MM.1S (cell line): ENCODE data around the gene CPN2.

Experiments used
- DNase-seq: peaks from one replicate; pipeline ENCODE4 v3.0.0-alpha.2; 2015
- H2AFZ ChIP-seq: fragments of 300-600 bp; sonication (generic); 2 replicates; pipeline ENCODE4 v1.6.0; 2016; ENCODE audit warnings: antibody characterized with exemption, low read length
- H3F3A ChIP-seq: fragments of 300-600 bp; sonication (generic); 2 replicates; pipeline ENCODE4 v1.6.1; 2016; ENCODE audit warnings: mild to moderate bottlenecking, antibody characterized with exemption, low read length, moderate library complexity, mixed read lengths; ENCODE audit not compliant: insufficient read depth
- H3K27ac ChIP-seq: fragments of 300-600 bp; sonication (generic); 2 replicates; pipeline ENCODE4 v1.5.1; 2016; ENCODE audit warnings: mild to moderate bottlenecking, low read length
- H3K27me3 ChIP-seq: fragments of 300-600 bp; sonication (generic); replicated peaks from 2 replicates; pipeline ENCODE4 v1.6.0; 2016; ENCODE audit warnings: low read length; ENCODE audit not compliant: insufficient read depth
- H3K36me3 ChIP-seq: fragments of 300-600 bp; sonication (generic); replicated peaks from 2 replicates; pipeline ENCODE4 v1.6.1; 2016; ENCODE audit warnings: mild to moderate bottlenecking, low read length, mixed read lengths; ENCODE audit not compliant: insufficient read depth
- H3K4me1 ChIP-seq: fragments of 300-600 bp; sonication (generic); 2 replicates; pipeline ENCODE4 v1.6.1; 2016; ENCODE audit warnings: low read length, mixed read lengths
- H3K4me2 ChIP-seq: fragments of 300-600 bp; sonication (generic); 2 replicates; pipeline ENCODE4 v1.6.0; 2016; ENCODE audit warnings: low read depth, low read length
- H3K4me3 ChIP-seq: fragments of 300-600 bp; sonication (generic); 2 replicates; pipeline ENCODE4 v1.5.1; 2016; ENCODE audit warnings: low read length, mixed read lengths
- H3K79me2 ChIP-seq: fragments of 300-600 bp; sonication (generic); 2 replicates; pipeline ENCODE4 v1.6.1; 2016; ENCODE audit warnings: mixed run types, low read length, mixed read lengths
- H3K9ac ChIP-seq: fragments of 300-600 bp; sonication (generic); 2 replicates; pipeline ENCODE4 v1.6.1; 2016; ENCODE audit warnings: low read length, mixed read lengths
- H3K9me2 ChIP-seq: fragments of 300-600 bp; sonication (generic); replicated peaks from 2 replicates; pipeline ENCODE4 v1.6.1; 2016; ENCODE audit warnings: mild to moderate bottlenecking, low read length, mixed read lengths; ENCODE audit not compliant: insufficient read depth
- H3K9me3 ChIP-seq: fragments of 300-600 bp; sonication (generic); replicated peaks from 2 replicates; pipeline ENCODE4 v1.6.1; 2016; ENCODE audit warnings: mild to moderate bottlenecking, low read length, mixed read lengths; ENCODE audit not compliant: insufficient read depth
- H4K20me1 ChIP-seq: fragments of 300-600 bp; sonication (generic); 2 replicates; pipeline ENCODE4 v1.6.1; 2016; ENCODE audit warnings: mild to moderate bottlenecking, low read length, moderate library complexity, mixed read lengths; ENCODE audit not compliant: insufficient read depth
- CTCF ChIP-seq: fragments of 300-600 bp; sonication (generic); IDR thresholded peaks from 2 replicates; pipeline ENCODE4 v1.5.1; 2016; ENCODE audit warnings: antibody characterized with exemption, low read length, mixed read lengths
- EZH2 ChIP-seq: fragments of 300-600 bp; sonication (generic); optimal IDR thresholded peaks from 2 replicates; pipeline ENCODE3; 2017; ENCODE audit warnings: low read depth, mild to moderate bottlenecking, antibody characterized with exemption, low read length, mixed read lengths
- EZH2phosphoT487 ChIP-seq: fragments of 300-600 bp; sonication (generic); IDR thresholded peaks from 2 replicates; pipeline ENCODE4 v1.6.1; 2018; ENCODE audit warnings: antibody characterized with exemption, low read length

CPN2 gene

DNA sequence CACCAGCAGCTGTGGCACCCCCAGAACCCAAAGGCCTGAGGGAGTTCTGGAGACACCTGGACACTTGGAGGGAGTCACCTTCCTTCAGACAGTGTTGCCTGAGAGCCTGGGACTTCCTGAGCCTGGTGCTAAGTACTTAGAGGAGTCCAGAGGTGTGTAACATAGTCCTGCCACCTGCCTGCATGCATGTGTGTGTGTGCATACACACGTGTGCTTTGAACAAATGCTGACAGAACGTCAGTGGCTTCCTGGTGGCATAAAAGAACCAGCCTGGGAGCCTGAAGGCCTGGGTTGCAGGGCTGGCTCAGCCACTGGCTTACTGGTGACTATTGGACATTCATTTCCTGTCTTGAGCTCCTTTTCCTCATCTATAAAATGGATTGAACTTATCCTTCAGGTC, 3.2 kb upstream of the CPN2 start:
- Histone ChIP-seq H3K9ac (no peak overlapping the region), H3K4me2 (no peak overlapping the region), H3K4me3 (no peak overlapping the region), H3K4me1 (no peaks in the 10 kb centered on the region), H4K20me1 (no peaks in the 10 kb centered on the region), H3K9me2 (no peaks in the 10 kb centered on the region), H3K27ac (no peak overlapping the region), H3K9me3 (no peaks in the 10 kb centered on the region), H3K36me3 (no peaks in the 10 kb centered on the region), H3F3A (no peaks in the 10 kb centered on the region), H3K27me3 (peaks cover 19% of the 10 kb centered on the region), H3K79me2 (no peaks in the 10 kb centered on the region), H2AFZ (no peak overlapping the region)
- TF ChIP-seq EZH2: no peak
- no peak for TF ChIP-seq CTCF
- no peak for TF ChIP-seq EZH2phosphoT487
- DNase-seq: no peak

DNA sequence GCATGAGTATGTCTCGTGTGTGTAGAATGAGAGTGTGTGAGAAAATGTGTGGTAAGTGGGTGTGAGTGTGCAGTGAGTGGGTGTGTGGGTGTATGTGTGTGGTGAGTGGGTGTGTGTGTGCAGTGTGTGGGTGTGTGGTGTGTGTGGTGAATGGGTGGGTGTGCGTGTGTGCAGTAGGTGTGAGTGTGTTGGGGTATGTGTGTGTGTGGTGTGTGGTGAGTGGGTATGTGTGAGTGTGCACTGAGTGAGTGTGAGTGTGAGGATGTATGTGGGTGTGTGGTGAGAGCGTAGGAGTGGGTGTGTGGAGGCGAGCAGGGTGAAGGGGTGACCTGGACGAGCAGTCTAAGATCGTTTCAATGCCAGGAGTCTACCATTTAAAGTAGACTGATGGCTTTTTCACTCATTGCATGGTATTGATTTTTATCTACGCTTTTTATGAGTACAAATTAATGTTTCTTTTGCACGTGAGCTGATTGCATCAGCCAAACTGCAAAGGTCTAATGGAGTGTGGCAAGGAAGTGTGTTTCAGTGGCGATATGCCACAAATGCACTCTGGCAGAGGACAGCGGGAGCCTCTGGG, 1.6 kb upstream of the CPN2 start:
- TF ChIP-seq EZH2phosphoT487 (no peak), CTCF (no peak), EZH2 (no peak)
- H2AFZ ChIP-seq: no peak overlapping the region
- no peaks in the 10 kb centered on the region for H3K4me1 ChIP-seq
- no peaks in the 10 kb centered on the region for H3K9me3 ChIP-seq
- no peak for DNase-seq
- H4K20me1 ChIP-seq: no peaks in the 10 kb centered on the region
- no peaks in the 10 kb centered on the region for H3K36me3 ChIP-seq
- no peak overlapping the region for H3K27ac ChIP-seq
- H3F3A ChIP-seq: no peaks in the 10 kb centered on the region
- H3K4me3 ChIP-seq: no peak overlapping the region
- H3K79me2 ChIP-seq: no peaks in the 10 kb centered on the region
- H3K9me2 ChIP-seq: no peaks in the 10 kb centered on the region
- H3K9ac ChIP-seq: no peak overlapping the region
- H3K27me3 ChIP-seq: 0 out of 2 replicates have a peak, but pooled peaks cover 3% of the 10 kb centered on the region
- no peak overlapping the region for H3K4me2 ChIP-seq

DNA sequence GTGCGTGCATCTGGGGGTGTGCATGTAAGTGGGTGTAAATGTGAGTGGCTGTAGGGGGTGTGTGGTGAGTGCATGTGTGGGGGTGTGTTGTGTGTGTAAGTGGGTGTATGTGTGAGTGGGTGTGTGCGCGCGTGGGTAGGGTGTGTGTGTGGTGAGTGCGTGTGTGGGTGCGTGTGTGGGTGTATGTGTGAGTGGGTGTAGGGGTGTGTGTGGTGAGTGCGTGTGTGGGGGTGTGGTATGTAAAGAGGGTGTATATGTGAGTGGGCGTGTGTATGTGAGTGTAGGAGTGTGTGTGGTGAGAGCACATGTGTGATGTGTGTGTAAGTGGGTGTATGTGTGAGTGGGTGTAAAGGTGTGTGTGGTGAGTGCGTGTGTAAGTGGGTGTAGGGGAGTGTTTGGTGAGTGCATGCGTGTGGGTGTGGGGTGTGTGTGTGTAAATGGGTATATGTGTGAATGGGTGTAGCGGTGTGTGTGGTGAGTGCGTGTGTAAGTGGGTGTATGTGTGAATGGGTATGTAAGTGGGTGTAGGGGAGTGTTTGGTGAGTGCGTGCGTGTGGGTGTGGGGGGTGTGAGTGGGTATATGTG, 916 bp upstream of the CPN2 start:
- H3K4me2 ChIP-seq: no peak overlapping the region
- no peaks in the 10 kb centered on the region for H3K4me1 ChIP-seq
- no peaks in the 10 kb centered on the region for H3K9me3 ChIP-seq
- no peak overlapping the region for H3K4me3 ChIP-seq
- no peaks in the 10 kb centered on the region for H3K27me3 ChIP-seq
- no peaks in the 10 kb centered on the region for H3F3A ChIP-seq
- H3K79me2 ChIP-seq: no peaks in the 10 kb centered on the region
- H4K20me1 ChIP-seq: no peaks in the 10 kb centered on the region
- H3K9me2 ChIP-seq: no peaks in the 10 kb centered on the region
- no peak overlapping the region for H3K9ac ChIP-seq
- no peak overlapping the region for H2AFZ ChIP-seq
- no peak overlapping the region for H3K27ac ChIP-seq
- no peak for DNase-seq
- TF ChIP-seq CTCF (no peak), EZH2 (no peak)
- H3K36me3 ChIP-seq: no peaks in the 10 kb centered on the region
